K562 (cell line): ENCODE measurements around the gene NEDD8. TPM values are rescaled to one million over a fixed set of nuclear protein-coding genes. Genes with fewer than 3 reads are reported as not detected.

ENCODE experiments used
- ATAC-seq: fragments of 200-7000 bp; cut with Tn5 transposase; 3 replicates; pipeline ENCODE4 v1.9.1; 2020; ENCODE audit warnings: moderate library complexity
- BruUV-seq: library from RNA; stranded (reverse); fragments of 400-500 nt; replicated peaks from 2 replicates; lab custom pipeline; 2021; lab: Mats Ljungman, UMichigan
- CTCF ChIA-PET: fragments of 300-600 bp; formaldehyde crosslinking; extraction: SDS; loops from one replicate; lab custom pipeline; 2021; ENCODE audit warnings: low intra/inter-chr PET ratio; lab: Yijun Ruan, JAX
- POLR2A ChIA-PET: fragments of 300-600, 350-650 bp; sonication (Branson Sonifier 250); formaldehyde crosslinking; extraction: SDS; loops from one replicate; lab custom pipeline; 2021; ENCODE audit warnings: antibody characterized with exemption, inconsistent platforms; lab: Yijun Ruan, JAX
- DNase-seq, 4 experiments: peaks; one replicate each; pipeline versions ENCODE4 v3.0.0 to v3.0.0-alpha.2; 2011 to 2018; ENCODE audit warnings: low spot score in 3 of 4, mixed read lengths in 3 of 4; ENCODE audit errors: extremely low read depth in 1 of 4
- FAIRE-seq: peaks from 2 replicates; lab custom pipeline; 2011; peaks lifted over from hg19 to GRCh38; lab: Jason Lieb, UNC
- H2AFZ ChIP-seq: 2 replicates; pipeline ENCODE4 v1.6.0; 2011; ENCODE audit warnings: low read depth, low read length, control low read depth, inconsistent platforms
- H3K27ac ChIP-seq: fragments of 200-600 bp; 3 replicates; pipeline ENCODE4 v1.8.0; 2011; ENCODE audit warnings: low read depth, mild to moderate bottlenecking, control low read depth, inconsistent platforms, low read length, moderate library complexity, mixed read lengths; ENCODE audit errors: extremely low read depth
- H3K27me3 ChIP-seq, 2 experiments: fragments of 300-600 bp in 1 of 2; 2 replicates in 1 of 2; 3 replicates in 1 of 2; pipeline versions ENCODE4 v1.6.0 to v1.8.0; 2011; ENCODE audit warnings: inconsistent platforms in 2 of 2, low read length in 2 of 2, mild to moderate bottlenecking in 1 of 2, mixed read lengths in 1 of 2, moderate library complexity in 1 of 2; ENCODE audit not compliant: control insufficient read depth in 2 of 2, insufficient read depth in 2 of 2
- H3K36me3 ChIP-seq: fragments of 300-600 bp; 3 replicates; pipeline ENCODE4 v1.8.0; 2011; ENCODE audit warnings: mild to moderate bottlenecking, low read length, inconsistent platforms; ENCODE audit not compliant: control insufficient read depth, insufficient read depth
- H3K4me1 ChIP-seq, 2 experiments: fragments of 200-600 bp in 1 of 2; replicated peaks in 1 of 2; 2 replicates in 1 of 2; 3 replicates in 1 of 2; pipeline versions ENCODE4 v1.5.1 to v1.8.0; 2011; ENCODE audit warnings: inconsistent platforms in 2 of 2, low read length in 2 of 2, mild to moderate bottlenecking in 1 of 2, mixed read lengths in 1 of 2, moderate library complexity in 1 of 2; ENCODE audit not compliant: control insufficient read depth in 2 of 2, insufficient read depth in 2 of 2
- H3K4me2 ChIP-seq: 2 replicates; pipeline ENCODE4 v1.6.1; 2011; ENCODE audit warnings: low read length, control low read depth, inconsistent platforms, mixed read lengths; ENCODE audit not compliant: insufficient read depth
- H3K4me3 ChIP-seq: fragments of 200-600 bp; sonication (generic), shearing (Covaris generic); 2 replicates; pipeline ENCODE4 v1.5.1; 2016; ENCODE audit warnings: control low read depth, inconsistent platforms
- H3K79me2 ChIP-seq: fragments of 200-600 bp; 3 replicates; pipeline ENCODE4 v1.8.0; 2011; ENCODE audit warnings: low read length, inconsistent platforms; ENCODE audit not compliant: control insufficient read depth, insufficient read depth
- H3K9ac ChIP-seq, 2 experiments: 2 replicates each; pipeline versions ENCODE4 v1.6.0 to v1.6.1; 2011; ENCODE audit warnings: low read depth in 2 of 2, low read length in 2 of 2, control low read depth in 1 of 2, inconsistent platforms in 1 of 2, mild to moderate bottlenecking in 1 of 2, mixed read lengths in 1 of 2; ENCODE audit not compliant: insufficient read depth in 1 of 2
- H3K9me1 ChIP-seq: one replicate; pipeline ENCODE4 v1.6.0; 2011; ENCODE audit warnings: inconsistent platforms, mild to moderate bottlenecking, low read length, moderate library complexity; ENCODE audit not compliant: control insufficient read depth, insufficient read depth
- H3K9me3 ChIP-seq: replicated peaks from 2 replicates; pipeline ENCODE4 v1.5.1; 2011; ENCODE audit warnings: low read depth, low read length, inconsistent platforms; ENCODE audit not compliant: control insufficient read depth, insufficient read depth
- H4K20me1 ChIP-seq: replicated peaks from 2 replicates; pipeline ENCODE4 v1.6.1; 2011; ENCODE audit warnings: low read length, inconsistent platforms, mixed read lengths; ENCODE audit not compliant: control insufficient read depth, insufficient read depth
- ATF1 ChIP-seq, 2 experiments: fragments of 450-650 bp in 1 of 2; IDR thresholded peaks; 2 replicates each; pipeline ENCODE4 v1.6.1; 2016; ENCODE audit warnings: missing compliant biosample characterization in 1 of 2, missing genetic modification characterization in 1 of 2
- CGGBP1 ChIP-seq: fragments of 250-450 bp; sonication (Bioruptor Pico); IDR thresholded peaks from 2 replicates; pipeline ENCODE4 v1.9.0; 2021; ENCODE audit warnings: mild to moderate bottlenecking
- CLOCK ChIP-seq: fragments of 250-450 bp; sonication (Bioruptor Pico); IDR thresholded peaks from 2 replicates; pipeline ENCODE4 v1.4.0; 2020; ENCODE audit warnings: mild to moderate bottlenecking, moderate library complexity, borderline replicate concordance
- KAT7 ChIP-seq: sonication (generic); formaldehyde crosslinking; IDR thresholded peaks from 2 replicates; pipeline ENCODE4 v1.8.0; 2022; ENCODE audit warnings: missing genetic modification reagents, mild to moderate bottlenecking, borderline replicate concordance
- NEUROD1 ChIP-seq: fragments of 150-350 bp; IDR thresholded peaks from 2 replicates; pipeline ENCODE4 v1.6.1; 2014; ENCODE audit warnings: borderline replicate concordance, low read length, low read depth; ENCODE audit not compliant: partially characterized antibody
- PHF21A ChIP-seq: fragments of 450-650 bp; IDR thresholded peaks from 2 replicates; pipeline ENCODE4 v1.6.1; 2017; ENCODE audit warnings: low read depth, borderline replicate concordance
- STAT5B ChIP-seq: fragments of 250-450 bp; sonication (Bioruptor Pico); IDR thresholded peaks from 2 replicates; pipeline ENCODE4 v1.8.0; 2021; ENCODE audit warnings: mild to moderate bottlenecking, inconsistent platforms
- TAF9B ChIP-seq: fragments of 450-650 bp; IDR thresholded peaks from 2 replicates; pipeline ENCODE4 v1.6.1; 2018; ENCODE audit warnings: mild to moderate bottlenecking; ENCODE audit not compliant: partially characterized antibody
- TCFL5 ChIP-seq: fragments of 250-450 bp; sonication (Bioruptor Pico); conservative IDR thresholded peaks from 2 replicates; pipeline ENCODE4 v1.6.1; 2021; ENCODE audit warnings: mild to moderate bottlenecking, moderate library complexity, matching md5 sums
- YY1 ChIP-seq, 3 experiments: IDR thresholded peaks; 2 replicates each; pipeline ENCODE4 v1.6.1; 2011; ENCODE audit warnings: low read length in 2 of 3, mild to moderate bottlenecking in 2 of 3, moderate library complexity in 2 of 3, borderline replicate concordance in 1 of 3, control low read depth in 1 of 3, low read depth in 1 of 3; ENCODE audit not compliant: insufficient read depth in 3 of 3, insufficient replicate concordance in 2 of 3, control insufficient read depth in 1 of 3, insufficient read length in 1 of 3; ENCODE audit errors: extremely low read depth in 1 of 3
- ZNF830 ChIP-seq: fragments of 250-450 bp; sonication (Bioruptor Pico); IDR thresholded peaks from 2 replicates; pipeline ENCODE4 v1.5.0; 2021; ENCODE audit warnings: mild to moderate bottlenecking
- WGBS: fragments of 100-300 bp; shearing (Covaris generic); methylation state at CpG from one replicate; pipeline ENCODE4 v1.1.6; 2016; ENCODE audit warnings: low coverage, mixed read lengths; ENCODE audit not compliant: insufficient coverage; ENCODE audit errors: missing lambda C conversion rate; 5-methylcytosine and 5-hydroxymethylcytosine counted together
- in situ Hi-C: fragments of 300-500 bp; cut with MboI; formaldehyde crosslinking; loops from 4 replicates; pipeline ENCODE4 v1.15.0; 2018; ENCODE audit warnings: inconsistent platforms, mixed read lengths
- intact Hi-C: fragments of 100-400 bp; cut with micrococcal nuclease; formaldehyde crosslinking; loops from 2 replicates; pipeline ENCODE4 v1.14.2; 2022
- polyA plus RNA-seq, 8 experiments: library from polyadenylated mRNA; depleted of rRNA in 4 of 8; stranded (reverse) in 5 of 8; unstranded in 3 of 8; fragments of >200 nt; fragmentation: Nextera tagmentation in 2 of 8; fragmentation: Illumina TruSeq in 1 of 8; extraction: Ambion mirVana in 2 of 8; extraction: Trizol in 1 of 8; gene quantifications; 2 replicates each; pipeline versions ENCODE4 v1.2.1 to v1.2.3, GENCODE V29; 2011 to 2014; ENCODE audit warnings: inconsistent platforms in 1 of 8, missing spikeins in 1 of 8
- total RNA-seq, 7 experiments: library from RNA; depleted of rRNA in 6 of 7; stranded (reverse); fragments of >200 nt in 6 of 7; fragmentation: Illumina TruSeq in 2 of 7; extraction: Trizol in 2 of 7; gene quantifications; 2 replicates each; pipeline versions ENCODE4 v1.2.1 to v1.2.3, GENCODE V29; 2011 to 2021; ENCODE audit warnings: low replicate concordance in 1 of 7

NEDD8 gene
- total and polyA plus RNA-seq, 9 of the 15 experiments (the other 6 are each of a cell fraction or from before 2014, with no cell fraction given) = 142 to 691 (median 260) TPM

GRCh38 chr14:24250354-24250753, 18.2 kb upstream of the NEDD8 start:
- FAIRE-seq = no peak

GRCh38 chr14:24249230-24250021, 17.3 kb upstream of the NEDD8 start:
- intact Hi-C loops = no loop called here
- no peak overlapping the region for H2AFZ ChIP-seq
- H3K27ac ChIP-seq = no peak overlapping the region
- H3K4me2 ChIP-seq = no peak overlapping the region
- H3K4me3 ChIP-seq = no peak overlapping the region
- 49% methylated on average over 12 of the region's 13 CpGs for WGBS
- in situ Hi-C loops = loop anchor here (10.0 kb wide), 1 partner anchor 185 kb away; no protein-coding TSS in a partner anchor
- FAIRE-seq (no peak), ATAC-seq (no peak), DNase-seq (no peak)
- ChIA-PET CTCF (no interaction called here), POLR2A (interaction anchor here (0.6 to 1.1 kb wide), 3 partner anchors 42 to 108 kb away, joined by 3 to 4 read pairs (median 4); partner anchors contain the start of gene EMC9)
- no peaks in the 10 kb centered on the region for H3K9me3 ChIP-seq
- H3K27me3 ChIP-seq = no peaks in the 10 kb centered on the region
- BruUV-seq = no TSS peak
- H3K36me3 ChIP-seq = no peaks in the 10 kb centered on the region; the same call in 2 of the 3 replicates
- H3K4me1 ChIP-seq = peaks cover 0 to under 1% of the 10 kb centered on the region in 2 experiments; a peak in 3 of 5 replicates
- H4K20me1 ChIP-seq = no peaks in the 10 kb centered on the region
- H3K9me1 ChIP-seq = no peaks in the 10 kb centered on the region
- no peaks in the 10 kb centered on the region for H3K79me2 ChIP-seq
- no peak overlapping the region for H3K9ac ChIP-seq
- no peak for TF ChIP-seq NEUROD1
- no peak for TF ChIP-seq CLOCK (CRISPR knock-in tag)
- TF ChIP-seq PHF21A = no peak
- no peak for TF ChIP-seq STAT5B (CRISPR knock-in tag)
- TF ChIP-seq ATF1 (CRISPR knock-in tag; IDR thresholded peaks at IDR 0.05) = no peak
- TF ChIP-seq ATF1 (tag; IDR thresholded peaks at IDR 0.05) = no peak
- TF ChIP-seq TCFL5 = no peak
- no peak for TF ChIP-seq CGGBP1 (CRISPR knock-in tag)
- TF ChIP-seq YY1 (IDR thresholded peaks at IDR 0.05; ENCODE audit: borderline replicate concordance in 1 of 3, control insufficient read depth in 1 of 3, extremely low read depth in 1 of 3, insufficient read depth in 3 of 3, insufficient read length in 1 of 3, insufficient replicate concordance in 2 of 3, low read depth in 1 of 3, low read length in 2 of 3) = no peak

More at GRCh38 chr14:24250354-24250753, 18.2 kb upstream of the NEDD8 start:
- H3K9me1 ChIP-seq = no peaks in the 10 kb centered on the region
- CTCF ChIA-PET = interaction anchor here (0.7 kb wide), 1 partner anchor 57 kb away, joined by 6 read pairs; no protein-coding TSS in a partner anchor
- no peaks in the 10 kb centered on the region; the same call in 1 of the 3 replicates for H3K36me3 ChIP-seq
- no peak for DNase-seq
- TF ChIP-seq ZNF830 (no peak), TAF9B (no peak), KAT7 (no peak)
- TF ChIP-seq, all 486 proteins: peak for 0
- H4K20me1 ChIP-seq = no peaks in the 10 kb centered on the region
- ATAC-seq = no peak; the same call in 2 of the 3 replicates
- BruUV-seq = no TSS peak
- H3K4me3 ChIP-seq = no peak overlapping the region
- in situ Hi-C loops = no loop called here
- 44% methylated on average over 3 of the region's 4 CpGs for WGBS
- no peaks in the 10 kb centered on the region for H3K27me3 ChIP-seq
- POLR2A ChIA-PET = interaction anchor here (0.7 kb wide), 1 partner anchor 12 kb away, joined by 4 read pairs; the partner anchor contains the start of gene TGM1
- peaks cover 4 to 10% of the 10 kb centered on the region in 2 experiments; a peak in 4 of 5 replicates for H3K4me1 ChIP-seq
- H2AFZ ChIP-seq = no peak overlapping the region
- H3K79me2 ChIP-seq = no peaks in the 10 kb centered on the region
- H3K9ac ChIP-seq = peak overlapping the region in 1 of 2 experiments; percentile 81; a peak in 1 of 4 replicates
- H3K9me3 ChIP-seq = no peaks in the 10 kb centered on the region
- H3K27ac ChIP-seq = no peak overlapping the region
- no peak overlapping the region for H3K4me2 ChIP-seq
- intact Hi-C loops = no loop called here
